NCI-H345 treated with DMSO at 0.1 percent for 48 hours (cell line): ENCODE data around the gene SNTB2.
"Not testable (repeated sequence)": the region's sequence is repeated elsewhere in the genome, so short reads cannot be mapped to it uniquely, and the experiment has no call there.

ENCODE experiments used
- DNase-seq: peaks from one replicate; lab custom pipeline; 2025; ENCODE audit not compliant: unreplicated experiment; lab: John Stamatoyannopoulos, UW

The SNTB2 gene

DNA sequence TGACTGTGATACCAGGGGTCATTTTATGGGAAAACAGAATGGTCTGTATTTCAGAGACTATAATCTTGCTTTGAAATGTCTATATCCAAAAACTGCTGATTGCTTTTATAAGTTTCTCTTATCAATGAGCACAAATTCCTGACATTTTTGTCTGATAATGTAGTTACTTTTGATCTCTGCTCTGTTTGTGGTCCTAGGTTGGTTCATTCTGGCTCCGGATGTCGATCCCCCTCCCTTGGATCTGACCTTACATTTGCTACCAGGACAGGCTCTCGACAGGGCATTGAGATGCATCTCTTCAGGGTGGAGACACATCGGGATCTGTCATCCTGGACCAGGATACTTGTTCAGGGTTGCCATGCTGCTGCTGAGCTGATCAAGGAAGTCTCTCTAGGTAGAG, 96.9 kb downstream of the SNTB2 start:
- no peak for DNase-seq

GRCh38 chr16:69285240-69285639, 98.3 kb downstream of the SNTB2 start:
- DNase-seq = no peak

GRCh38 chr16:69286941-69287713, 100.2 kb downstream of the SNTB2 start:
- DNase-seq = peak; percentile 6

- not testable (repeated sequence) for DNase-seq
These were observed 104.7 kb downstream of the SNTB2 start for GRCh38 chr16:69291657-69292056.

- DNase-seq = no peak
These were observed 106.4 kb downstream of the SNTB2 start for GRCh38 chr16:69293401-69293800.

- no peak for DNase-seq
These were observed 107.1 kb downstream of the SNTB2 start for GRCh38 chr16:69294051-69294450.

DNA sequence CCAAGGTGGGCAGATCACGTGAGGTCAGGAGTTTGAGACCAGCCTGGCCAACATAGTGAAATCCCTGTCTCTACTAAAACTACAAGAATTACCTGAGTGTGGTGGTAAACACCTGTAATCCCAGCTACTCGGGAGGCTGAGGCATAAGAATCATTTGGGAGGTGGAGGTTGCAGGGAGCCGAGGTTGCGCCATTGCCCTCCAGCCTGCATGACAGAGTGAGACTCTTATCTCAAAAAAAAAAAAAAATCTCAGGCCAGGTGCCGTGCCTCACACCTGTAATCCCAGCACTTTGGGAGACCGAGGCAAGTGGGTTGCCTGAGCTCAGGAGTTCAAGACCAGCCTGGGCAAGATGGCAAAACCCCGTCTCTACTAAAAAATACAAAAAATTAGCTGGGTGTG, 109.8 kb downstream of the SNTB2 start:
- DNase-seq = not testable (repeated sequence)

GRCh38 chr16:69298261-69298660, 111.3 kb downstream of the SNTB2 start:
- no peak for DNase-seq

DNA sequence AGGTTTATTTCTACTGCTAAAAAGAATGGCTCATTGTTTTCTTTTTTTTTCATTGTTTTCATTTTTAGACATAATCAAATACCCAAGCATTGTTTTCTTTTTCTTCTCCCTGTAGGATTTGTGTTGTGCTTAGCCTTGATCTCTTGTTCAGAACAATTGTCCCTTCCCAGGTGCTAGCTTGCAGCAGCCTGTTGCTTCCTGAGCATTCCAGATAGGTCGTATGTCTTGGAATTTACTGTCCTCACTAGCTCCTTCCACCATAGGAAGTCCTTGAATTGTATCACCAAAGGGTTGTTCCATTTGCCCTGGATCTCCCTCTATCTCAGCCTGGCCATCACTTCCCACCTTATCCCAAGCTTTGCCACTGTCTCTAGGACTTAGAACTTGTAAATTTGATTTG, 114.2 kb downstream of the SNTB2 start:
- no peak for DNase-seq

DNA sequence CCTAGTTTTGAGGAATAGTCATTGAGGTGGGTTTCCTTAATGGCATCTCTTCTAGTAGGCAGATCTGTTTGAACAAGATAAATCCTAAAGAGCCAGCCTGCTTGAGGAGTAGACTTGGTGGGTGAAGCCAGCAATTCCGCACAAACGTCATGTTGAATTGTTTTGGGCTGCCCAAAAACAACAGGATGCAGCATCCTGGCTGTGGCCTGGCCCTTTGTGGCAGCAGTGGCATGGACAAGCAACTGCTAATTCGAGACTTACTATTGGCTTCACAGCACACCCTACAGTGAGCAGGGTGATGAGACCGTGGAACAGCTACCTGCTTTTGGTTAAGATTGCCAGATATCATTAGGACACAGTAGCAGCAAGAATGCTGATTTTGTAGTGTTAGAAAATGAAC, 114.9 kb downstream of the SNTB2 start:
- no peak for DNase-seq

DNA sequence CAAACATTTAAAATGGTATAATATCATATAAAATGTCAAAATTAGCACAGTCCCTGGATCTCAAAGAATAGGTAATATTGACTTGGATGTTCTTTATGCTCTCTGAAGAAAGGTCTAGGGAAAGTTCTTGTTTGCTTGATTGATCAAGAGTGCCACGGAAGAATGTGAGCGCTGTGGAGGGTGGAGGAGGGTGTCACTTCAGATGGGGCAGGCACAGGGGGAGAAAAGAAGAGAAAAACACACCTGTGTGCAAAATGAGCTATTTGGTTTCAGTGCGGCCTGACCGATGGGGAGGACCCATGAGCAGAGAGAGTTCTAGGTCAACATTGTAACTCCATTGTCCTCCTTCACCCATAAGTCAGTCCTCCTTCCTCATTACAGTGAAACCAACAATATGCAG, 115.3 kb downstream of the SNTB2 start:
- no peak for DNase-seq

GRCh38 chr16:69306031-69306430, 119.1 kb downstream of the SNTB2 start:
- no peak for DNase-seq

- DNase-seq = no peak
These were observed 120.1 kb downstream of the SNTB2 start for GRCh38 chr16:69307091-69307490.

DNA sequence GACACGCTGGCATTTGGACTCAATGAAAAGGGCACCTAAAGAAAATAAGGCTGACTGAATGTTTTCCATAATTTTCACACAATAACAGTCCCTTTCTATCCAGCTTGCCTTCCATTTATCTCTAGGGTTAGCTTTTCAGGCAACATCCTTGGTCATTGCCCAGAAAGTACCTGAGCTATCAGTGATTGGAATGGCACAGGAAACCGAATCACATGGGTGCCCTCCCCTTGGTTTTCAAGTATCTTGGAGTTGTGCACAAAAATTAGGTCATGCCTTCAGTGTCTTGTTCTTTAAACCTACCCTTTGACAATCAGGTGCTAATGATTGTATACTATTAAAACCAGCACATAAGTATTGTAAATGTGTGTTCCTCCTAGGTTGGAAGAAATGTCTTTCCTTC, 120.9 kb downstream of the SNTB2 start:
- DNase-seq = no peak

- DNase-seq = no peak
These were observed 122.4 kb downstream of the SNTB2 start for GRCh38 chr16:69309316-69309715.

DNA sequence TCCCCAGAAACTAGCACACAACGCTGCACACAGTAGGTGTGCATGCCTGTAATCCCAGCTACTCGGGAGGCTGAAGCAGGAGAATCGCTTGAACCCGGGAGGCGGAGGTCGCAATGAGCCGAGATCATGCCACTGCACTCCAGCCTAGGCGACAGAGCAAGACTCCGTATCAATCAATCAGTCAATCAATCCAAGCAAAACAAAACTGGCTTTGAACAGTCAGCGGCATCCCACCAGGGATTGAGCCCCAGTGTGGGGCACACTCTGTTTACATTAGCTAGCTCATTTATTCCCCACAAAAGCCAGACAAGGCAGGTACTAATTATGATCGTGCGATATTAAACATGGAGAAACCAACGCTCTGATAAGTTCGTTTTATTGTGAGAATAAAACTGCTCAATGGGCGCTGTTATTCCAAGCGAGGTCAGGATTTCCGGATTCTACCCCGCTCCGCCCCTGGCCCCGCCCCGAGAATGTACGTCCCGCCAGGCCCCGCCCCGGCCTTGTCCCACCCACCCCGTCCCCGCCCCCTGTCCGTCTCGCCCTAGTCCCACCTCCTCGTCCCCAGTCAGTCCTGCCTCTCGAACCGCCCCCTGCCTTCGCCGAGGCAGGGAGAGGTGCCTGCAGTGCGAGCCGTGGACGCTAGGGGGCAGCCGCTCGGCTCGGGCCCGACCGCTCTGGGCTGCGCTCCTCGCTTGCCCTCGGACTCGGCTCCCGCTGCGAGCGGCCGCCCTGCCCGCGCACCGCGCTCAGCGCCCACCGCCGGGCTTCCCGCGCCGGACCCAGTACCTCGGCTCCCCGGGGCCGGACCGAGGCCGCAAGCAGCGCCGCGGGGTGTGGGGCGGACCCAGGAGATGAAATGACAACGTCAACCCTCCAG, 123.9 kb downstream of the SNTB2 start, which contains the start of gene VPS4A:
Gene VPS4A (plus strand): TSS at position 698 of the 880 bp plus-strand sequence. CDS start 162 bp downstream, at position 860.
- peak; percentile 75 for DNase-seq

- DNase-seq = no peak
These were observed 124.8 kb downstream of the SNTB2 start for GRCh38 chr16:69311533-69312387.

DNA sequence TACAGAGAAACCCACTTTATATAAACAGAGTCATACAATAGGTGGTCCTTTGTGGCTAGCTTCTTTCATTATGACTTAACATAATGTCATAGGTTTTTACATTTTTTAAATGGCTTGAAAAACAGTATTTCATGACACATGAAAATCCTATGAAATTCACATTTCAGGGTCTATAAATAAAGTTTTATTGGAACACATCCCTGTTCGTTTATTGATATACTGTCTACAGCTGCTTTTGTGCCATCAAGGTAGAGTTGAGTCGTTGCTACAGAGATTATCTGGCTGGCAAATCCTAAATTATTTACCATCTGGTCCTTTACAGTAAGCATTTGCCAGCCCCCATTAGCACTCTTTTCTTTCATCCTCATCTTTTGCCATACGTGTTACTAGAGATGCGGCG, 126.5 kb downstream of the SNTB2 start:
- DNase-seq = no peak

GRCh38 chr16:69314534-69314933, 127.6 kb downstream of the SNTB2 start:
- no peak for DNase-seq

- DNase-seq = no peak
These were observed 128.7 kb downstream of the SNTB2 start for GRCh38 chr16:69315486-69316311.
